ENCODE data around the gene DLGAP4. TPM values are rescaled to one million over a fixed set of nuclear protein-coding genes. Genes with fewer than 3 reads are reported as not detected.

Gene DLGAP4
- polyA plus RNA-seq, 1 experiment = 34.9 TPM

- CTCF ChIA-PET = interaction anchor here (0.7 to 4.4 kb wide), 3 partner anchors 8 to 12 kb away, joined by 3 to 27 read pairs (median 4); no protein-coding TSS in a partner anchor
- Histone ChIP-seq H3K36me3 (ENCODE audit: control insufficient read depth, insufficient read depth, low read length) (no peaks in the 10 kb centered on the region), H3K4me3 (ENCODE audit: low read depth, low read length) (no peak overlapping the region), H3K27me3 (ENCODE audit: control insufficient read depth, insufficient read depth, low read length) (peaks cover 3% of the 10 kb centered on the region)
- no peak for DNase-seq (ENCODE audit: low read depth)
- no peak for TF ChIP-seq CTCF (IDR thresholded peaks at IDR 0.05; ENCODE audit: insufficient read depth, low read depth, low read length)
- POLR2A ChIA-PET = no interaction called here
These were observed 141.0 kb downstream of the DLGAP4 start for GRCh38 chr20:36447101-36447500.

- H3K36me3 ChIP-seq (ENCODE audit: control insufficient read depth, insufficient read depth, low read length) = no peaks in the 10 kb centered on the region
- H3K27me3 ChIP-seq (ENCODE audit: control insufficient read depth, insufficient read depth, low read length) = peaks cover 3% of the 10 kb centered on the region
- POLR2A ChIA-PET = no interaction called here
- DNase-seq (ENCODE audit: low read depth) = no peak
- CTCF ChIA-PET = interaction anchor here (0.9 to 4.4 kb wide), 3 partner anchors 10 to 251 kb away, joined by 3 to 27 read pairs (median 3); no protein-coding TSS in a partner anchor
- no peak overlapping the region for H3K4me3 ChIP-seq (ENCODE audit: low read depth, low read length)
- TF ChIP-seq CTCF (IDR thresholded peaks at IDR 0.05; ENCODE audit: insufficient read depth, low read depth, low read length) = no peak
These were observed 143.5 kb downstream of the DLGAP4 start for GRCh38 chr20:36449663-36450062.

DNA sequence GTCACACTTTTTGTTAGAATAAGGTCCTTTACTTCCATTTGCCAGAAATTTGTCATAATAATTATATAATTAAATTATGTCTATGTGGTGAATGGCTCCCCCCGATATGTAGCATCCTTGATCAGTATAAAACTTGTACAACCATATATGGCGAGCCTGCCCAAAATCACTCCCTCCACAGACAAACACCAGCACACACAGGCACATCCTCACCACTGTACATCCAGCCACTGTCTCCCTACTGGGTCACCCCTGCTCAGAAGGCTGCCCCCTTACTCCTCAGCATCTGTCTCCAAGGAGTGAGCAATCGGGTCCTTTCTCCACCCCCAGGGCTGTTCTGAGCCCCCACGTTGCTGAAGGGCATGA lies 148.2 kb downstream of the DLGAP4 start:
- POLR2A ChIA-PET = no interaction called here
- H3K27me3 ChIP-seq (ENCODE audit: control insufficient read depth, insufficient read depth, low read length) = peaks cover 2% of the 10 kb centered on the region; the same call in 1 of the 2 replicates
- H3K36me3 ChIP-seq (ENCODE audit: control insufficient read depth, insufficient read depth, low read length) = no peaks in the 10 kb centered on the region
- TF ChIP-seq CTCF (IDR thresholded peaks at IDR 0.05; ENCODE audit: insufficient read depth, low read depth, low read length) = no peak
- DNase-seq (ENCODE audit: low read depth) = no peak
- no peak overlapping the region for H3K4me3 ChIP-seq (ENCODE audit: low read depth, low read length)
- CTCF ChIA-PET = interaction anchor here (4.5 kb wide), 1 partner anchor 15 kb away, joined by 16 read pairs; no protein-coding TSS in a partner anchor

DNA sequence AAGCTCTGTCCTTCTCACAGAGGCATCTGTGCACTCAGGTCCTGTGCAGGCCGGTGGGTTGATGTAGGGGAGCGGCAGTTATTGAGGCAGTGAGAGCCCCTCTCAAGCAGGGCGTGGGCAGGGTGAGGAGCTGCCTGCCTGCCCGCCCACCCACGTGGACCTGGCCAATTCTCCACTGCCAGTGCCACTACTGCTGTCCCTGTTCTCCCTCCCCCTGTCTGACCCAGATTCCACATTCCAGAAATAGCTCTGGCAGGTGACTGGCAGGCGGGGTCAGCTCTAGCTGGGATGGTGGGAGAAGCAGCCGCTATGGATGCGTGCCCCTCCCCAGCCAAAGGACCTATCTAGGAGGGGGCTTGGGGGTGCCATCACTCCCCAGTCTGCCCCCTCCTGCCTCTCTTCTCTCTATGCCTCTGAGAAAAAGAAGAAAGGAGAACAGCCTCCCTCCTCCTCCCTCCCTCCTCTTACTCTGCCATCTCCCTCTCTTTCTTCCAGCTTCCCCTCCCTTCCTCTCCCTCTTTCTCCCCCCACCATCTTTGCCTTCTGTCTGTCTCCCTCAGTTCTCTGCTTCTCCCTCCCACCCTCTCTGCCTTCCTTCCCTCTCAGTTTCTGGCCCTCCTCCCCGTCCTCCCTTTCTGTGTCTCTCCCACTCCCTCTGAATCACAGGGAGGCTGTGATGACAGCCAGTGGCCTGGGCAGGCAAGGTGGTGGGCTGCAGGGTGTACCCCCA lies 148.7 kb downstream of the DLGAP4 start:
- no peak overlapping the region for H3K4me3 ChIP-seq (ENCODE audit: low read depth, low read length)
- DNase-seq (ENCODE audit: low read depth) = no peak
- TF ChIP-seq CTCF (IDR thresholded peaks at IDR 0.05; ENCODE audit: insufficient read depth, low read depth, low read length) = no peak
- POLR2A ChIA-PET = no interaction called here
- CTCF ChIA-PET = interaction anchor here (1.0 to 4.5 kb wide), 2 partner anchors 16 to 241 kb away, joined by 3 to 16 read pairs; no protein-coding TSS in a partner anchor
- peaks cover 2% of the 10 kb centered on the region; the same call in 1 of the 2 replicates for H3K27me3 ChIP-seq (ENCODE audit: control insufficient read depth, insufficient read depth, low read length)
- H3K36me3 ChIP-seq (ENCODE audit: control insufficient read depth, insufficient read depth, low read length) = no peaks in the 10 kb centered on the region

DNA sequence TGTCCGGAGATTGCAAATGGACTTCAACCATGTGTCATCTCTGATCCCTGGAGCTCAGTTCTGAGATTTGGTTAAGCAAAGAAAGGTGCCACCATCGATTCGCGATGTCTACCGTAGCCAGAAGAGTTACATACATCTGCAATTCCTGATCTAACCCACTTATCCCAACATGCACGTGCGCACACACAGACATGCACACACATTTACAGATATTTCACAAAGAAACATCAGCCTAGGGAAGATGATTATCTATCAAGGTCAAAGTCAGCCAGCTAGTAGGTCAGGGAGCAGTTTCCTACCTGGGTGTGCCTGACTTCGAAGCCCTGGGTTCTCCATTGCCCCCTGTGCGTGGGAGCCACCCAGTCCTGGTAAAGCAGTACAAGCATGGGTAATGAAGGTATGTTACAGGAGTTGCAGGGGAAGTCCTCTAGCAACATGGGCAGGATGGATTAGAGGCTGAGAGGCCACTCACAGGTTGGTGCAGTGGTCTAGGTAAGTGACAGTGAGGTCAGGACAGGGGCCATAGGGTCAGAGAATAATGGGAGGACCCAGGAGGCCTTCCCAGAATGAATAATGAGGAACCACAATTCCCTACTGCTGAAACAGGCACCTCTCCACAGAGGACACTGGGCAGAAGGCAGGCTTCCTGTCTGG lies 150.0 kb downstream of the DLGAP4 start:
- no peak overlapping the region for H3K4me3 ChIP-seq (ENCODE audit: low read depth, low read length)
- ChIA-PET CTCF (interaction anchor here (4.5 kb wide), 1 partner anchor 17 kb away, joined by 16 read pairs; no protein-coding TSS in a partner anchor), POLR2A (no interaction called here)
- TF ChIP-seq CTCF (IDR thresholded peaks at IDR 0.05; ENCODE audit: insufficient read depth, low read depth, low read length) = no peak
- peaks cover 2% of the 10 kb centered on the region; the same call in 1 of the 2 replicates for H3K27me3 ChIP-seq (ENCODE audit: control insufficient read depth, insufficient read depth, low read length)
- DNase-seq (ENCODE audit: low read depth) = no peak
- H3K36me3 ChIP-seq (ENCODE audit: control insufficient read depth, insufficient read depth, low read length) = no peaks in the 10 kb centered on the region
